GM10248 (cell line): ENCODE measurements around the gene CFD.

ENCODE experiments used
- CTCF ChIA-PET: fragments of 300-600 bp; sonication (Branson Sonifier 250); formaldehyde crosslinking; extraction: SDS; loops from one replicate; lab custom pipeline; 2021; ENCODE audit warnings: antibody characterized with exemption; lab: Yijun Ruan, JAX
- POLR2A ChIA-PET: fragments of 350-650 bp; sonication (Branson Sonifier 250); formaldehyde crosslinking; extraction: SDS; loops from one replicate; lab custom pipeline; 2020; ENCODE audit warnings: antibody characterized with exemption; lab: Yijun Ruan, JAX
- DNase-seq: peaks from one replicate; pipeline ENCODE4 v3.0.0; 2012; ENCODE audit errors: extremely low spot score
- CTCF ChIP-seq: IDR thresholded peaks from 2 replicates; pipeline ENCODE4 v1.5.1; 2012; ENCODE audit warnings: mild to moderate bottlenecking, low read depth; ENCODE audit errors: extremely low read depth, missing control alignments, control extremely low read depth

The CFD gene

GRCh38 chr19:812747-813218 lies 46.7 kb upstream of the CFD start:
- CTCF ChIA-PET: no interaction called here
- TF ChIP-seq CTCF: no peak
- POLR2A ChIA-PET: no interaction called here
- no peak for DNase-seq

- no peak for DNase-seq
- ChIA-PET CTCF (no interaction called here), POLR2A (no interaction called here)
- no peak for TF ChIP-seq CTCF
Observed at GRCh38 chr19:813219-814151, 46.0 kb upstream of the CFD start.

- POLR2A ChIA-PET: interaction anchor here (1.6 kb wide), 1 partner anchor 16 kb away, joined by 3 read pairs; no protein-coding TSS in a partner anchor
- no peak for DNase-seq
- no peak for TF ChIP-seq CTCF
- CTCF ChIA-PET: no interaction called here
Observed at GRCh38 chr19:814152-815078, 45.0 kb upstream of the CFD start.

- TF ChIP-seq CTCF: no peak
- no peak for DNase-seq
- ChIA-PET POLR2A (interaction anchor here (1.6 kb wide), 1 partner anchor 17 kb away, joined by 3 read pairs; no protein-coding TSS in a partner anchor), CTCF (no interaction called here)
Observed at GRCh38 chr19:815079-815774, 44.2 kb upstream of the CFD start.

GRCh38 chr19:815775-816499 lies 43.5 kb upstream of the CFD start:
- TF ChIP-seq CTCF: no peak
- DNase-seq: no peak
- ChIA-PET POLR2A (interaction anchor here (1.6 kb wide), 1 partner anchor 18 kb away, joined by 3 read pairs; no protein-coding TSS in a partner anchor), CTCF (no interaction called here)
